Measurements from ENCODE around the gene GALNT9.
"Not testable (repeated sequence)": the region's sequence is repeated elsewhere in the genome, so short reads cannot be mapped to it uniquely, and the experiment has no call there.

GALNT9 gene

GRCh38 chr12:132311201-132311915, 18.0 kb downstream of the GALNT9 start:
- DNase-seq = no peak

DNA sequence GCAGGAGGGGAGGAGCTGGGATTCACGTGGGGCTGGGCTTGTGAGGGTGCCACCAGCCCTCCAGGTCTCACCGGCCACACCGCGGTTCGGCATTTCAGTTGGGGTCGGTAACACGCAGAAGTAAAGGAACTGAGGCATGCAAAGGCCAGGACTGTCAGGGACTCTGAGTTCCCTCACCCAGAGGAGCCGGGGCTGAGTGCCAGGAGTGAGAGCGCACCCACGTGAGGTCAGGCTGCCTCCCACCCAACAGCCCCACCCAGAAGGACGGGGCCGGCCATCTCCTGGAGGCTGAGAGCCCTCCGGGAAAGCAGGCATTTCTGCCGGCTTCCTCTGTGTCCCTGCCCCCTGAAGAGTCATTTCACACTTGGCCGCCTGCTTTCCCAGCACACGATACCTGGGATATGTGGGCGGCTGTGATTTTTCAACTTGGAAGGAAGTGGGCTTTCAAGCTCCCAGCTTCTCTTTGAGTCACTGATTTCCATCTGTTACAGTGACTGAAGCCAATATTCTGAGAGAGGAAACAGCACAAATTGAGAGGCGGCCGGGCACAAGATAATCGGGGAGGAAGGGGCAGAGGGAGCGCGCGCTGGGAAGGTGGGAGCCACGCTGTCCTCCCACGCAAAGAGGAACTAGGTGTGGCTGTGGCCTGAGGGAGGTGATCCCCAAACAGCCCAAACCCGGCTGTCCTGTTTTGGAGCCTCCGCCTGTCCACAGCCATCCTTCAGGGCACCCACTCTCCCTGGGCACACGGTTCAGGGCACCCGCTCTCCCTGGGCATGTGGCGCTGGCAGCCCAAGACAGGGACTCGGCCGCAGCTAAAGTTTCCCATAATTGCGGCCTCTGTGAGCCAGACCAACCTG, 19.0 kb downstream of the GALNT9 start:
- no peak for DNase-seq

GRCh38 chr12:132309596-132310086, 19.7 kb downstream of the GALNT9 start:
- DNase-seq = no peak

DNA sequence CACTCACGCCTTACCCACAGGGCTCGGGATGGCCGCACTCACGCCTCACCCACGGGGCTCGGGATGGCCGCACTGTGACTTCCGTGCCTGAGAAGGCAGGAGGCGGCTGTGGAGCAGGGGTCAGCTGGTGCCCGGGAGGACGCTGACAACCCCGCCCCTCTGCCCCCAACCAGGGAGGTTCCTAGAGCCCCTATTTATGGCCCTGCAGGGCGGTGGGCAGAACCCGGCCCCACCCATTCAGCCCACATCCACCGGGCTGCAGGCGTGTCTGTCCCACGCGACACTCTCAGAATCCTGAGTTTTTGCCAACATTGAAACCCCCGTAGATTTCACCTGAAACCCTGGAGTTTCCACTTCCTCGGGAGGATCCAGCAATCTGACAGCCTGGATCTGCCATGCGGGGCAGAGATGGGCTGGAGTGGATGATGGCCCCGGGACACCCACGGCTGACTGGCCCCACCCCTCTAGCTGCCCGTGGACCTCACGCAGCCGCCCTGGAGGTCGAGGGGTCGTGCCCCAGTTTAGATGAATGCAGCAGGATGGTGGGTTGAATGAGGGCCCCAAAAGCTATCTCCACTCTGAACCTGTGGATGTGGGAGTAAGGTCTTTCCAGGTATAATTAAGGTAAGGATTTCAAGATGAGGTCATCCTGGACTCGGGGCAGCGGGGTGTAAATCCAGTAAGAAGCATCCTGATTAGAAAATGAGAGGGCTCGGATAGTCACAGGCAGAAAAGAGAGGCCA, 20.4 kb downstream of the GALNT9 start:
- DNase-seq = no peak

GRCh38 chr12:132307976-132308852, 21.2 kb downstream of the GALNT9 start:
- DNase-seq = no peak

GRCh38 chr12:132306885-132307191, 22.6 kb downstream of the GALNT9 start:
- no peak for DNase-seq

DNA sequence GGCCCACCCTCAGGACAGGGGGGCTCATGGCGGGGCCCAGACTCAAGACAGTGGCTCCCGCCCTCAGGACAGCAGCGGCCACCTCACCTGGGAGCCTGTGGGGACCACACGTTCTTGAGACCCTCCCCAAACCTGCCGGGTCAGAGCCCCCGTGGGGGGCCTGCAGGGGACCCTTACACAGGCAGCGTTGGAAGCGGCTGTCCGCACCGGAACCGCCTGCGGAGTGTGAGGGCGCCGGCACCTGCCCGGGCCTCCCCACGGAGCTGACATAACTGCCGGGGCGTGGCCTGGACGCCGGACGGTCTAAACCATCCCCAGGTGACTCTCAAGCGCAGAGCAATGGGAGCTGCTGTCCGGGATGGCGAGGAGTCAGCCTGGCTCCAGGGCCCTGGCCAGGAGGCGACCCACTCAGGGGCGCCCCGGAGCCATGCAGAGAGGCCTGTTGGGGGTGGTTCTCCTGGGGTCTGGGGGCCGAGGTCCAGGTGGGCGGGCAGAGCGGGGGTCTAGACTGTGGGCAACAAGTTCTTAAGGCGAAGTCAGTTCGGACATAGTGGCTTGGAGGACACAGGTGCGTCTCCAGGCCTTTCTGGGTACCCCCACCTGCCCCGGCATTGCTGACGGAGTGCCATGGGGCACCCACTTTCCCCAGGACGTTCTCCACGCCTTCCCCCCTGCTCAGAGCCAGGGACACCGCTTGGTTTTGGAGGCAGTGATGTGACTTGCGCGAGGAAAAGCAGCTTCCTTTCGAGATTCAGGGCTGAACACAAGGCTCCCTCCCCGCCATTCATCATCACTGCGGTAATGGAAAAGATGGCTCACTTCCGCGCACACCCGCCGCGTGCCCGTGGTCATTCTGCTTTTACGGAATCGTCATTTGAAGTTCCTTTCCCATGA, 23.2 kb downstream of the GALNT9 start:
- no peak for DNase-seq

- DNase-seq = no peak
These were observed 23.8 kb downstream of the GALNT9 start for GRCh38 chr12:132305560-132305966.

DNA sequence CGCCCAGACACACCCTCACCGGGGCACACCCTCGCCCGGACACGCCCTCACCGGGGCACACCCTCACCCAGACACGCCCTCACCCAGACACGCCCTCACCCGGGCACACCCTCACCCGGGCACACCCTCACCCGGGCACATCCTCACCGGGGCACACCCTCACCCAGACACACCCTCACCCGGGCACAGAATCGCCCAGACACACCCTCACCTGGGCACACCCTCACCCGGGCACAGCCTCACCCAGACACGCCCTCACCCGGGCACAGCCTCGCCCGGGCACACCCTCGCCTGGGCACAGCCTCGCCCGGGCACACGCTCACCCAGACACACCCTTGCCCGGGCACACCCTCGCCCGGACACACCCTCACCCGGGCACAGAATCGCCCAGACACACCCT, 24.5 kb downstream of the GALNT9 start:
- DNase-seq = not testable (repeated sequence)

DNA sequence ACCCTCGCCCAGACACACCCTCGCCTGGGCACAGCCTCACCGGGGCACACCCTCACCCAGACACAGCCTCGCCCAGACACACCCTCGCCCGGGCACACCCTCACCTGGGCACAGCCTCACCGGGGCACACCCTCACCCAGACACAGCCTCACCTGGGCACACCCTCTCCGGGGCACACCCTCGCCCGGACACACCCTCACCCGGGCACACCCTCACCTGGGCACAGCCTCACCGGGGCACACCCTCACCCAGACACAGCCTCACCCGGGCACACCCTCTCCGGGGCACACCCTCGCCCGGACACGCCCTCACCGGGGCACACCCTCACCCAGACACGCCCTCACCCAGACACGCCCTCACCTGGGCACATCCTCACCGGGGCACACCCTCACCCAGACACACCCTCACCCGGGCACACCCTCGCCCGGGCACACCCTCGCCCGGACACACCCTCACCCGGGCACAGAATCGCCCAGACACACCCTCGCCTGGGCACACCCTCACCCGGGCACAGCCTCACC, 25.5 kb downstream of the GALNT9 start:
- not testable (repeated sequence) for DNase-seq

GRCh38 chr12:132302466-132303358, 26.7 kb downstream of the GALNT9 start:
- no peak for DNase-seq

DNA sequence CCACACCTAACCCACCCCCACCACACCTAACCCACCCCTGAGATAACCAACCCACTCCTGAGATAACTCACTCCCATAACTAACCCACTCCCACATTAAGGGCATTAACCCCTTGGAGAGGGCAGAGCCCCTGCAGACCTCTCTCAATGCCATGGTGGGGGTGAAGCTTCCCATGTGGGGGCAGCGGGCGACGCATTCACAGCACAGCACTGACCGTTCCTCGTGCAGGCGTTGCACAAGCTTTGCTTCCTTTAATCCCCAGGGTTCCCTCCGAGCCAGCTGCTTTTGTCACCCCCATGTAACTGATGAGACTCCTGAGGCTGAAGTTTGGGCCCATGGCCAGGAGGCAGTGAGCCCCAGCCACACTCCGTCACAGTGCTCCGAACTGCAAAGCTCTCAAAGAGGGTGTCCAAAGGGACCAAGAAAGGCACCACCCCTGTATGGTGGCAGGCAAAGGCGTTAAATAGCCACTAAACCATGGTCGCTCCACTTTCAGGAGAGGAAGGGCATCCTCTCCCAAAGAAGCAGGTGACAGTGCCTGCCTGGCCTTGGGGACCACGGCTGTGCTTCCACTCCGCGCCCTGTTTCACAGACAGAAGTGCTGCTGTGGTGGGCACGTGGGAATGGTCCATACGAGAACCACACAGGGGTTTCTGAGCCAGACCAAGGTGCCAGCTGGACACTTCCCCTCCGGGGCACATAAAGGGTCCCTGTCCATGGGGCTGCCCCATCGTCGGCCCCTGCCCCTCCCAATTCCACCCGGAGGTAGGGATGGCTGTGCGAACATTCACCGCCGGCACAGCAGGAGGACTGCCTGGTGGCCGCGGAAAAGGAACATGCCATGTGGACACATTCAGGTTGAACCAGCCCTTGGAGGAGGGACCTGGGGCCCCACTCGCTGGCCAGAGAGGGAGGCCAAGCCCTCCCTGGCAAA, 28.3 kb downstream of the GALNT9 start:
- DNase-seq = no peak

DNA sequence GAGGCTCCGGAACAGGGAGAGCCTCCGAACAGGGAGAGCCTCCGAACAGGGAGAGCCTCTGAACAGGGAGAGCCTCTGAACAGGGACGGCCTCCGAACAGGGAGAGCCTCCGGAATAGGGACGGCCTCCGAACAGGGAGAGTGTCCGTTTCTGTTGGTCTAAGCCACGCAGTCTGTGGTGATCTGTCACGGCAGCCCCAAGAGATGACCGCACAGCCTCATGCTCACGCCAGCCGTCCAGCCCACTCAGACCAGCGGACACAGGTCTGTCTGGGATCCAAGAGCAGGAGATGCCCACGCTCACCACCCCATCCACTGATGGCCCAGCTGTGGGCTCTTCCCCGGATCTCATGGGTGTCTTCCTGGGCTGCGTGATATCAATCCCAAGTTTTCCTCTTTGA, 33.3 kb downstream of the GALNT9 start:
- DNase-seq = no peak

GRCh38 chr12:132295561-132295960, 33.8 kb downstream of the GALNT9 start:
- not testable (repeated sequence) for DNase-seq

- no peak for DNase-seq
These were observed 34.3 kb downstream of the GALNT9 start for GRCh38 chr12:132295101-132295526.

DNA sequence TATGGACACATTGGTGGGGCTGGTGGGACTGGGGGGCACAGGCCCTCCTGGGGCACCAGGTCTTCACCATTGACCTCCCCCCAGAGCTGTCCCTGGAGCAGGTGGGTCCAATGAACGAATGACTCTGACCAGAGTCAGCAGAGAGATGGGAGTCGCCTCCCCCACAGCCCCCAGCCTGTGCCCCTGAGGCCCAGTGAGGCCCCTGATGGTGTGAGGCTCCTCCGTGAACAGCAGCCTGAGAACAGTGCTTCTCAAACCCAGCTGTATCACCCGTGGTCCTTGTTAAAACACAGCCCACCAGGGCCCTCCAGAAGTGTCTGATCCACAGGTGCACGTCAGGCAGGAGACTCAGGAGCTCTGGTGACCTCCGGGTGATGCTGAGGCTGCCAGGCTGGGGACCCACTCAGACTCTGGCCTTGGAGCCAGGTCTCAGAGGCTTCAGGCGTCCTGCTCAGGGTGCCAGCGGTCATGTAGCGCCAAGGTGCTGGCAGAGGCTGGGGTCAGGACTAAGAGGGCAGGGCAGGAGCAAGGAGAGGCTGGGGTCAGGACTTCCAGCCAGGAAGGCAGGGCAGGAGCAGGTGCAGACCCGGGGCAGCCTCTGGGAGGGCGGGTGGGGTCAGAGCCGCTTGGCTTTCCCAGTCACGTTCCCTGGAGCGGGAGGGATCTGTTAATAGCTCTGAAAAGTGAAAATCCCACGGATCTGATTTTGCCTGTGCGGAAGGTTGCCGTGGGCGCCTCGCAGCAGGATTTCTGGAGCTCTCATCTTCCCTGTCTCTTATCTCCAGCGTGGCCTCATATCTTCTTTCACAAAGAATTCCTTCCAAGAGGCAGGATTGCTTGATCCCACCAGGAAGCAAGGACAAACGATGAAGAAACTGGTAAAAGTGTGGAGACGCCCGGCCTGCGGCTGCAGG, 35.0 kb downstream of the GALNT9 start:
- no peak for DNase-seq

All from NCI-H1694 treated with DMSO at 0.1 percent for 48 hours (cell line).